LNCaP clone FGC (cell line): ENCODE results near the gene ZMYND10.

Source experiments
- DNase-seq: peaks from one replicate; pipeline ENCODE4 v3.0.0-alpha.2; 2011; ENCODE audit warnings: low read depth
- H3K4me3 ChIP-seq: 2 replicates; pipeline ENCODE4 v1.5.1; 2011; ENCODE audit warnings: mild to moderate bottlenecking, low read depth, low read length, control low read depth
- CTCF ChIP-seq: IDR thresholded peaks from 2 replicates; pipeline ENCODE4 v1.5.1; 2012; ENCODE audit warnings: mild to moderate bottlenecking; ENCODE audit not compliant: control insufficient read depth, insufficient read depth; ENCODE audit errors: extremely low read depth

The ZMYND10 gene

GRCh38 chr3:50359760-50360110, 14.2 kb upstream of the ZMYND10 start:
- H3K4me3 ChIP-seq, result peak overlapping the region; percentile 92
- no peak for TF ChIP-seq CTCF
- no peak for DNase-seq

DNA sequence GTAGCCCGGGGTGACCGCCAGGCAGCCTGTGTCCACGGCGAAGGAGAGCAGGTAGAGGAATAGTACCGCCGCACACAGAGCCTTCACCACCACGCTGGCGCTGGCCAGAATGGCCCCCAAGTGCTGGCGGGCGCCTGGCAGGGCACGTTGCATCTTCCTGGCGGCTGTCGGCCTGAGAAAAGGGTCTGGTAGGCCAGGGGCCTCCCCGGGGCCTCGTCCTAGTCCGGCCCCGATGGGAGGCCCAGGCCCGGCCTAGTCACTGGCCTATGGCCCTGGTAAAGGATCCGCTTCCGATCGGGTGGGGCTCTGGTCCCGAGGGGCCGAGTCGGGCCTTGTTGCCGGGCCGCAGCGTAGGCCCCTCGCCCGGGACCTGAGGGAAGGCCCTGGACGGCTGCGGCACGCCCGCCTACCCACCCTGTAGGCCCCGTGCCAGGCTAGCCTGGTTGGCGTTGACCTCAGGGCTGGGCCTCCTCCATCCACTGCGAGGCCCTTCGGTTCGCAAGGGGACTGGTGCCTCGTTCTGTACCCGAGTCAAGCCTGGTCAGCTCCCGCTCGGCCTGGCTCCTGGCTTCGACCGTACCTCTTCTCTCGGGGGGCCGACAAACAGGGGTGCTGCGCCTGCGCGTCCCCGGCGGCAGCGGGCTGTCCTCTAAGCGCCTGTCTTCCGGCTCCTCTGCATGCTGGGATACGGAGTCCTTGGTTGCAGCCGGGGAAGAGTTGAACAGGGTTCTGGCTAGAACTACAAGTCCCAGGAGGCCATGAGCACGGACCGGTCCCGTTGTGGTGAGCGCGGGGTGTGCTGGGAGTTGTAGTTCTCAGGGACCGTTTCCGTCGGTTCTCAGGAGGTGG, 13.6 kb upstream of the ZMYND10 start, which contains the start of gene TMEM115:
Gene TMEM115 (minus strand): TSS at position 611 of the 849 bp plus-strand sequence. CDS start 458 bp downstream, at position 153.
- H3K4me3 ChIP-seq, result peak within 1 kb of the TSS; percentile 92
- DNase-seq, result peak; percentile 95
- TF ChIP-seq CTCF, result no peak

DNA sequence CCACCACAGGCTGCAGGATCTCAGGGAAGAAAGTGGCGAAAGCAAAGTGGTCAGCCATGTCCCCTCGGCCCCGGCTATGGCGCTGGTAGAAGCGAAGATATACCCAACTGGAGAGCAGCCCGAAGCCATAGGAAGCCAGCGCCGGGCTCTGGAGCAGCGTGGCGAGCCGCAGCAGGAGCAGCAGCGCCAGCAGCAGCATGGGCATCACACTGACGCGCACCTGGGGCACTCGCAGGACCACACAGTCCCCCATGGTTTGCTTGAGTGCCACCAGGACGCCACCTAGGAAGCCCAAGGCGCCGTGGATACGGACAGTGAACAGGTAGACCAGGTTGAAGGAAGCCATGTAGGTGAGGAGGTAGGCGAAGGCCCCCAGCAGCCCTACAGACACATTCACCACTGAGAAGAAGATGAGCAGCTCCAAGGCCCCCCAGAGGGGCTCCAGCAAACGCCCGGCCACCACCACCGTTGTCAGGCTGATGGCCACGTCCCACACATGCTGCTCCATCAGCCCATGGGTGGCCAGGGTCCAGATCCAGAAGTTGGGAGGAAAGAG, 12.9 kb upstream of the ZMYND10 start:
- peak overlapping the region; percentile 92 for H3K4me3 ChIP-seq
- no peak for TF ChIP-seq CTCF
- no peak for DNase-seq

- TF ChIP-seq CTCF, result no peak
- no peak for DNase-seq
- H3K4me3 ChIP-seq, result peak overlapping the region; percentile 92
These were observed 11.9 kb upstream of the ZMYND10 start for GRCh38 chr3:50357481-50357880.

GRCh38 chr3:50356553-50356952, 11.0 kb upstream of the ZMYND10 start:
- no peak overlapping the region; the same call in 1 of the 2 replicates for H3K4me3 ChIP-seq
- no peak for TF ChIP-seq CTCF
- DNase-seq, result no peak

GRCh38 chr3:50355829-50356552, 10.5 kb upstream of the ZMYND10 start:
- H3K4me3 ChIP-seq, result no peak overlapping the region
- DNase-seq, result no peak
- no peak for TF ChIP-seq CTCF
